ENCODE data around the gene FGD6.

Gene FGD6

GRCh38 chr12:95261109-95261508 is 43.8 kb upstream of the FGD6 start:
- TF ChIP-seq CTCF (IDR thresholded peaks at IDR 0.05), result no peak
- Histone ChIP-seq H3K4me3 (ENCODE audit: low read depth, low read length) (no peak overlapping the region), H3K4me2 (ENCODE audit: low read length) (no peak overlapping the region), H3K27ac (no peak overlapping the region), H3K9ac (no peak overlapping the region), H3K4me1 (peaks cover 14% of the 10 kb centered on the region), H3K36me3 (ENCODE audit: control insufficient read depth, insufficient read depth, low read length) (no peaks in the 10 kb centered on the region), H3K9me3 (ENCODE audit: control insufficient read depth, low read length) (no peaks in the 10 kb centered on the region), H3K79me2 (peaks cover 2% of the 10 kb centered on the region), H2AFZ (no peak overlapping the region), H3K27me3 (ENCODE audit: control insufficient read depth, insufficient read depth, low read length) (no peaks in the 10 kb centered on the region)

- Histone ChIP-seq H3K27ac (no peak overlapping the region), H3K27me3 (ENCODE audit: control insufficient read depth, insufficient read depth, low read length) (no peaks in the 10 kb centered on the region), H3K36me3 (ENCODE audit: control insufficient read depth, insufficient read depth, low read length) (no peaks in the 10 kb centered on the region), H3K4me1 (peaks cover 14% of the 10 kb centered on the region), H3K9ac (no peak overlapping the region), H3K79me2 (peaks cover 2% of the 10 kb centered on the region), H3K4me2 (ENCODE audit: low read length) (no peak overlapping the region), H3K9me3 (ENCODE audit: control insufficient read depth, low read length) (no peaks in the 10 kb centered on the region), H3K4me3 (ENCODE audit: low read depth, low read length) (no peak overlapping the region), H2AFZ (no peak overlapping the region)
- TF ChIP-seq CTCF (IDR thresholded peaks at IDR 0.05), result no peak
These were observed 42.1 kb upstream of the FGD6 start for GRCh38 chr12:95259368-95259767.

GRCh38 chr12:95258803-95259202 is 41.5 kb upstream of the FGD6 start:
- Histone ChIP-seq H3K36me3 (ENCODE audit: control insufficient read depth, insufficient read depth, low read length) (no peaks in the 10 kb centered on the region), H3K4me2 (ENCODE audit: low read length) (no peak overlapping the region), H2AFZ (no peak overlapping the region), H3K27me3 (ENCODE audit: control insufficient read depth, insufficient read depth, low read length) (no peaks in the 10 kb centered on the region), H3K4me1 (peaks cover 14% of the 10 kb centered on the region), H3K9ac (no peak overlapping the region), H3K27ac (no peak overlapping the region), H3K4me3 (ENCODE audit: low read depth, low read length) (no peak overlapping the region), H3K79me2 (peaks cover 2% of the 10 kb centered on the region), H3K9me3 (ENCODE audit: control insufficient read depth, low read length) (no peaks in the 10 kb centered on the region)
- no peak for TF ChIP-seq CTCF (IDR thresholded peaks at IDR 0.05)

GRCh38 chr12:95258151-95258550 is 40.9 kb upstream of the FGD6 start:
- Histone ChIP-seq H3K27ac (no peak overlapping the region), H3K9me3 (ENCODE audit: control insufficient read depth, low read length) (no peaks in the 10 kb centered on the region), H3K4me2 (ENCODE audit: low read length) (no peak overlapping the region), H3K79me2 (peaks cover 2% of the 10 kb centered on the region), H3K36me3 (ENCODE audit: control insufficient read depth, insufficient read depth, low read length) (no peaks in the 10 kb centered on the region), H3K9ac (no peak overlapping the region), H3K4me1 (peaks cover 14% of the 10 kb centered on the region), H3K27me3 (ENCODE audit: control insufficient read depth, insufficient read depth, low read length) (no peaks in the 10 kb centered on the region), H2AFZ (no peak overlapping the region), H3K4me3 (ENCODE audit: low read depth, low read length) (no peak overlapping the region)
- no peak for TF ChIP-seq CTCF (IDR thresholded peaks at IDR 0.05)

GRCh38 chr12:95257541-95257940 is 40.3 kb upstream of the FGD6 start:
- H3K4me3 ChIP-seq (ENCODE audit: low read depth, low read length), result no peak overlapping the region
- no peak overlapping the region for H3K27ac ChIP-seq
- no peaks in the 10 kb centered on the region for H3K27me3 ChIP-seq (ENCODE audit: control insufficient read depth, insufficient read depth, low read length)
- H2AFZ ChIP-seq, result no peak overlapping the region
- H3K9ac ChIP-seq, result no peak overlapping the region
- no peak for TF ChIP-seq CTCF (IDR thresholded peaks at IDR 0.05)
- H3K9me3 ChIP-seq (ENCODE audit: control insufficient read depth, low read length), result no peaks in the 10 kb centered on the region
- no peaks in the 10 kb centered on the region for H3K36me3 ChIP-seq (ENCODE audit: control insufficient read depth, insufficient read depth, low read length)
- H3K79me2 ChIP-seq, result peaks cover 2% of the 10 kb centered on the region
- H3K4me2 ChIP-seq (ENCODE audit: low read length), result no peak overlapping the region
- H3K4me1 ChIP-seq, result peaks cover 14% of the 10 kb centered on the region

Measured in parathyroid adenoma (tissue), 2 donors.